ENCODE measurements around the gene CDIP1.
A peak's percentile ranks its signal among the peaks of the same experiment; 100 is the strongest.

Gene CDIP1

GRCh38 chr16:4520913-4521312 lies 17.7 kb downstream of the CDIP1 start:
- H3K9me3 ChIP-seq (ENCODE audit: control insufficient read depth, insufficient read depth, low read depth, low read length) = no peaks in the 10 kb centered on the region
- no peak overlapping the region for H3K27ac ChIP-seq (ENCODE audit: extremely low read depth, low read depth, low read length)
- TF ChIP-seq GFI1B (tag by site-specific recombination; IDR thresholded peaks at IDR 0.05) = no peak
- TF ChIP-seq ZNF398 (tag by site-specific recombination; IDR thresholded peaks at IDR 0.05) = no peak
- no peak for TF ChIP-seq ZNF433 (tag by site-specific recombination; IDR thresholded peaks at IDR 0.05; ENCODE audit: low read depth)
- no peak for TF ChIP-seq FEZF1 (tag by site-specific recombination; IDR thresholded peaks at IDR 0.05)
- TF ChIP-seq, protein P1, sequence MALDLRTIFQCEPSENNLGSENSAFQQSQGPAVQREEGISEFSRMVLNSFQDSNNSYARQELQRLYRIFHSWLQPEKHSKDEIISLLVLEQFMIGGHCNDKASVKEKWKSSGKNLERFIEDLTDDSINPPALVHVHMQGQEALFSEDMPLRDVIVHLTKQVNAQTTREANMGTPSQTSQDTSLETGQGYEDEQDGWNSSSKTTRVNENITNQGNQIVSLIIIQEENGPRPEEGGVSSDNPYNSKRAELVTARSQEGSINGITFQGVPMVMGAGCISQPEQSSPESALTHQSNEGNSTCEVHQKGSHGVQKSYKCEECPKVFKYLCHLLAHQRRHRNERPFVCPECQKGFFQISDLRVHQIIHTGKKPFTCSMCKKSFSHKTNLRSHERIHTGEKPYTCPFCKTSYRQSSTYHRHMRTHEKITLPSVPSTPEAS (tag by site-specific recombination; IDR thresholded peaks at IDR 0.05) = peak; percentile 42
- no peak for TF ChIP-seq ZNF423 (tag by site-specific recombination; IDR thresholded peaks at IDR 0.05)
- no peak for TF ChIP-seq ZBTB48 (tag by site-specific recombination; IDR thresholded peaks at IDR 0.05)
- TF ChIP-seq ZNF701 (tag by site-specific recombination; IDR thresholded peaks at IDR 0.05) = no peak
- peak; percentile 73 for TF ChIP-seq ZIC2 (tag by site-specific recombination; IDR thresholded peaks at IDR 0.05)
- ChIA-PET POLR2A (interaction anchor here (0.7 kb wide), 1 partner anchor 18 kb away, joined by 3 read pairs; the partner anchor contains the start of gene CDIP1), CTCF (interaction anchor here (0.7 to 1.1 kb wide), 2 partner anchors 65 to 1208 kb away, joined by 3 to 4 read pairs; no protein-coding TSS in a partner anchor)
- no peaks in the 10 kb centered on the region for H3K4me1 ChIP-seq (ENCODE audit: control insufficient read depth, insufficient read depth, low read length)
- peaks cover 0 to 27% of the 10 kb centered on the region in 2 experiments; a peak in 2 of 3 replicates for H3K36me3 ChIP-seq (ENCODE audit: control insufficient read depth in 2 of 2, insufficient read depth in 1 of 2, low read length in 2 of 2)
- no peak overlapping the region for H3K4me3 ChIP-seq (ENCODE audit: low read depth, low read length)

DNA sequence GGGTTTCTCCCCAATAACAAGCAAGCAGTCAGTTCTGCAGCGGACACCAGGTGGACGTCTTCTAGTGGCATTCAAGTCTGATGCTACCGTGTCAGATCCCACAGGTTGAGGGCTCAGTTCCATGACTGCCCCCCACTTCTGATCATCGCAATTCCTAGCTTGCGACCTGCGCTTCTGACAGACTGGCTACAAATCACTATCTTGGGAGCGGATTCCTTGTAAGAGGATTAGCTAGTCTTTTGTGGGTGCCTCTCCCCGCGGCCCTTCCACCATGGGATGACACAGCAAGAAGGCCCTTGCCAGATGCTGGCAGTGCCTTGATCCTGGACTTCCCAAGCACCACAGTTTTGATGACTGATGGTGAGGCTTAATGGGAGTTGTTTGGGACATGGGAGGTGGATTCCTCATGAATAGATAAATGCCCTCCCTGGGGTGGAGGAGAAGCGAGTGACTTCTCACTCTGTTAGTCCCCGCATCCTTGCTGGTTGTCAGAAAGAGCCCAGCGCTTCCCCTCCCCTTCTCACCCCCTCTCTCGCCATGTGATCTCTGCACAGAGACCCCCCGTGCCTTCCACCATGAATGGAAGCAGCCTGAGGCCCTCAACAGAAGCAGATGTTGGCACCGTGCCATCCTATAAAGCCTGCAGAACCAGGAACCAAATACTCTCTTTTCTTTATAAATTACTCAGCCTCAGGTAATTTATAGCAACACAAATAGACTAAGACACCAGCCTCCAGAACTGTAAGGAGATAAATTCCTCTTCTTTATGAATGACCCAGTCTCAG lies 19.1 kb downstream of the CDIP1 start:
- H3K4me3 ChIP-seq (ENCODE audit: low read depth, low read length) = no peak overlapping the region
- peaks cover 0 to 26% of the 10 kb centered on the region in 2 experiments; a peak in 2 of 3 replicates for H3K36me3 ChIP-seq (ENCODE audit: control insufficient read depth in 2 of 2, insufficient read depth in 1 of 2, low read length in 2 of 2)
- ChIA-PET CTCF (interaction anchor here (0.6 to 2.6 kb wide), 7 partner anchors 12 to 437 kb away, joined by 3 to 28 read pairs (median 6); no protein-coding TSS in a partner anchor), POLR2A (no interaction called here)
- H3K9me3 ChIP-seq (ENCODE audit: control insufficient read depth, insufficient read depth, low read depth, low read length) = no peaks in the 10 kb centered on the region
- no peaks in the 10 kb centered on the region for H3K4me1 ChIP-seq (ENCODE audit: control insufficient read depth, insufficient read depth, low read length)
- no peak for TF ChIP-seq ZNF629 (tag by site-specific recombination; IDR thresholded peaks at IDR 0.05)
- TF ChIP-seq, protein P2, sequence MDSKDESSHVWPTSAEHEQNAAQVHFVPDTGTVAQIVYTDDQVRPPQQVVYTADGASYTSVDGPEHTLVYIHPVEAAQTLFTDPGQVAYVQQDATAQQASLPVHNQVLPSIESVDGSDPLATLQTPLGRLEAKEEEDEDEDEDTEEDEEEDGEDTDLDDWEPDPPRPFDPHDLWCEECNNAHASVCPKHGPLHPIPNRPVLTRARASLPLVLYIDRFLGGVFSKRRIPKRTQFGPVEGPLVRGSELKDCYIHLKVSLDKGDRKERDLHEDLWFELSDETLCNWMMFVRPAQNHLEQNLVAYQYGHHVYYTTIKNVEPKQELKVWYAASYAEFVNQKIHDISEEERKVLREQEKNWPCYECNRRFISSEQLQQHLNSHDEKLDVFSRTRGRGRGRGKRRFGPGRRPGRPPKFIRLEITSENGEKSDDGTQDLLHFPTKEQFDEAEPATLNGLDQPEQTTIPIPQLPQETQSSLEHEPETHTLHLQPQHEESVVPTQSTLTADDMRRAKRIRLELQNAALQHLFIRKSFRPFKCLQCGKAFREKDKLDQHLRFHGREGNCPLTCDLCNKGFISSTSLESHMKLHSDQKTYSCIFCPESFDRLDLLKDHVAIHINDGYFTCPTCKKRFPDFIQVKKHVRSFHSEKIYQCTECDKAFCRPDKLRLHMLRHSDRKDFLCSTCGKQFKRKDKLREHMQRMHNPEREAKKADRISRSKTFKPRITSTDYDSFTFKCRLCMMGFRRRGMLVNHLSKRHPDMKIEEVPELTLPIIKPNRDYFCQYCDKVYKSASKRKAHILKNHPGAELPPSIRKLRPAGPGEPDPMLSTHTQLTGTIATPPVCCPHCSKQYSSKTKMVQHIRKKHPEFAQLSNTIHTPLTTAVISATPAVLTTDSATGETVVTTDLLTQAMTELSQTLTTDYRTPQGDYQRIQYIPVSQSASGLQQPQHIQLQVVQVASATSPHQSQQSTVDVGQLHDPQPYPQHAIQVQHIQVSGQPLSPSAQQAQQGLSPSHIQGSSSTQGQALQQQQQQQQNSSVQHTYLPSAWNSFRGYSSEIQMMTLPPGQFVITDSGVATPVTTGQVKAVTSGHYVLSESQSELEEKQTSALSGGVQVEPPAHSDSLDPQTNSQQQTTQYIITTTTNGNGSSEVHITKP (tag by site-specific recombination; IDR thresholded peaks at IDR 0.05) = peak; percentile 82
- no peak for TF ChIP-seq ZNF398 (tag by site-specific recombination; IDR thresholded peaks at IDR 0.05)
- H3K27ac ChIP-seq (ENCODE audit: extremely low read depth, low read depth, low read length) = no peak overlapping the region
